K562 (cell line): Measurements from ENCODE around the gene MASP1. TPM values are rescaled to one million over a fixed set of nuclear protein-coding genes. Genes with fewer than 3 reads are reported as not detected.

ENCODE experiments used
- ATAC-seq: fragments of 200-7000 bp; cut with Tn5 transposase; 3 replicates; pipeline ENCODE4 v1.9.1; 2020; ENCODE audit warnings: moderate library complexity
- BruUV-seq: library from RNA; stranded (reverse); fragments of 400-500 nt; replicated peaks from 2 replicates; lab custom pipeline; 2021; lab: Mats Ljungman, UMichigan
- CTCF ChIA-PET: fragments of 300-600 bp; formaldehyde crosslinking; extraction: SDS; loops from one replicate; lab custom pipeline; 2021; ENCODE audit warnings: low intra/inter-chr PET ratio; lab: Yijun Ruan, JAX
- POLR2A ChIA-PET: fragments of 300-600, 350-650 bp; sonication (Branson Sonifier 250); formaldehyde crosslinking; extraction: SDS; loops from one replicate; lab custom pipeline; 2021; ENCODE audit warnings: antibody characterized with exemption, inconsistent platforms; lab: Yijun Ruan, JAX
- DNase-seq, 4 experiments: peaks; one replicate each; pipeline versions ENCODE4 v3.0.0 to v3.0.0-alpha.2; 2011 to 2018; ENCODE audit warnings: low spot score in 3 of 4, mixed read lengths in 3 of 4; ENCODE audit errors: extremely low read depth in 1 of 4
- FAIRE-seq: peaks from 2 replicates; lab custom pipeline; 2011; peaks lifted over from hg19 to GRCh38; lab: Jason Lieb, UNC
- H2AFZ ChIP-seq: 2 replicates; pipeline ENCODE4 v1.6.0; 2011; ENCODE audit warnings: low read depth, low read length, control low read depth, inconsistent platforms
- H3K27ac ChIP-seq: fragments of 200-600 bp; 3 replicates; pipeline ENCODE4 v1.8.0; 2011; ENCODE audit warnings: low read depth, mild to moderate bottlenecking, control low read depth, inconsistent platforms, low read length, moderate library complexity, mixed read lengths; ENCODE audit errors: extremely low read depth
- H3K27me3 ChIP-seq, 2 experiments: fragments of 300-600 bp in 1 of 2; 2 replicates in 1 of 2; 3 replicates in 1 of 2; pipeline versions ENCODE4 v1.6.0 to v1.8.0; 2011; ENCODE audit warnings: inconsistent platforms in 2 of 2, low read length in 2 of 2, mild to moderate bottlenecking in 1 of 2, mixed read lengths in 1 of 2, moderate library complexity in 1 of 2; ENCODE audit not compliant: control insufficient read depth in 2 of 2, insufficient read depth in 2 of 2
- H3K36me3 ChIP-seq: fragments of 300-600 bp; 3 replicates; pipeline ENCODE4 v1.8.0; 2011; ENCODE audit warnings: mild to moderate bottlenecking, low read length, inconsistent platforms; ENCODE audit not compliant: control insufficient read depth, insufficient read depth
- H3K4me1 ChIP-seq, 2 experiments: fragments of 200-600 bp in 1 of 2; replicated peaks in 1 of 2; 2 replicates in 1 of 2; 3 replicates in 1 of 2; pipeline versions ENCODE4 v1.5.1 to v1.8.0; 2011; ENCODE audit warnings: inconsistent platforms in 2 of 2, low read length in 2 of 2, mild to moderate bottlenecking in 1 of 2, mixed read lengths in 1 of 2, moderate library complexity in 1 of 2; ENCODE audit not compliant: control insufficient read depth in 2 of 2, insufficient read depth in 2 of 2
- H3K4me2 ChIP-seq: 2 replicates; pipeline ENCODE4 v1.6.1; 2011; ENCODE audit warnings: low read length, control low read depth, inconsistent platforms, mixed read lengths; ENCODE audit not compliant: insufficient read depth
- H3K4me3 ChIP-seq: fragments of 200-600 bp; sonication (generic), shearing (Covaris generic); 2 replicates; pipeline ENCODE4 v1.5.1; 2016; ENCODE audit warnings: control low read depth, inconsistent platforms
- H3K79me2 ChIP-seq: fragments of 200-600 bp; 3 replicates; pipeline ENCODE4 v1.8.0; 2011; ENCODE audit warnings: low read length, inconsistent platforms; ENCODE audit not compliant: control insufficient read depth, insufficient read depth
- H3K9ac ChIP-seq, 2 experiments: 2 replicates each; pipeline versions ENCODE4 v1.6.0 to v1.6.1; 2011; ENCODE audit warnings: low read depth in 2 of 2, low read length in 2 of 2, control low read depth in 1 of 2, inconsistent platforms in 1 of 2, mild to moderate bottlenecking in 1 of 2, mixed read lengths in 1 of 2; ENCODE audit not compliant: insufficient read depth in 1 of 2
- H3K9me1 ChIP-seq: one replicate; pipeline ENCODE4 v1.6.0; 2011; ENCODE audit warnings: inconsistent platforms, mild to moderate bottlenecking, low read length, moderate library complexity; ENCODE audit not compliant: control insufficient read depth, insufficient read depth
- H3K9me3 ChIP-seq: replicated peaks from 2 replicates; pipeline ENCODE4 v1.5.1; 2011; ENCODE audit warnings: low read depth, low read length, inconsistent platforms; ENCODE audit not compliant: control insufficient read depth, insufficient read depth
- H4K20me1 ChIP-seq: replicated peaks from 2 replicates; pipeline ENCODE4 v1.6.1; 2011; ENCODE audit warnings: low read length, inconsistent platforms, mixed read lengths; ENCODE audit not compliant: control insufficient read depth, insufficient read depth
- PRMT5 ChIP-seq: sonication (generic); formaldehyde crosslinking; IDR thresholded peaks from 2 replicates; pipeline ENCODE4 v1.5.0; 2020; ENCODE audit warnings: missing genetic modification reagents
- WGBS: fragments of 100-300 bp; shearing (Covaris generic); methylation state at CpG from one replicate; pipeline ENCODE4 v1.1.6; 2016; ENCODE audit warnings: low coverage, mixed read lengths; ENCODE audit not compliant: insufficient coverage; ENCODE audit errors: missing lambda C conversion rate; 5-methylcytosine and 5-hydroxymethylcytosine counted together
- in situ Hi-C: fragments of 300-500 bp; cut with MboI; formaldehyde crosslinking; loops from 4 replicates; pipeline ENCODE4 v1.15.0; 2018; ENCODE audit warnings: inconsistent platforms, mixed read lengths
- intact Hi-C: fragments of 100-400 bp; cut with micrococcal nuclease; formaldehyde crosslinking; loops from 2 replicates; pipeline ENCODE4 v1.14.2; 2022
- polyA plus RNA-seq, 8 experiments: library from polyadenylated mRNA; depleted of rRNA in 4 of 8; stranded (reverse) in 5 of 8; unstranded in 3 of 8; fragments of >200 nt; fragmentation: Nextera tagmentation in 2 of 8; fragmentation: Illumina TruSeq in 1 of 8; extraction: Ambion mirVana in 2 of 8; extraction: Trizol in 1 of 8; gene quantifications; 2 replicates each; pipeline versions ENCODE4 v1.2.1 to v1.2.3, GENCODE V29; 2011 to 2014; ENCODE audit warnings: inconsistent platforms in 1 of 8, missing spikeins in 1 of 8
- total RNA-seq, 7 experiments: library from RNA; depleted of rRNA in 6 of 7; stranded (reverse); fragments of >200 nt in 6 of 7; fragmentation: Illumina TruSeq in 2 of 7; extraction: Trizol in 2 of 7; gene quantifications; 2 replicates each; pipeline versions ENCODE4 v1.2.1 to v1.2.3, GENCODE V29; 2011 to 2021; ENCODE audit warnings: low replicate concordance in 1 of 7
- TF ChIP-seq, protein P1 (sequence below): IDR thresholded peaks from 3 replicates; pipeline ENCODE4 v1.6.1; 2011; ENCODE audit warnings: borderline replicate concordance, mild to moderate bottlenecking, moderate library complexity; ENCODE audit not compliant: insufficient read length; ENCODE audit errors: extremely low read depth

Gene MASP1
- total and polyA plus RNA-seq, 9 of the 15 experiments (the other 6 are each of a cell fraction or from before 2014, with no cell fraction given), result 0.03 to 0.24 (median 0.20) TPM; not detected in 3

DNA sequence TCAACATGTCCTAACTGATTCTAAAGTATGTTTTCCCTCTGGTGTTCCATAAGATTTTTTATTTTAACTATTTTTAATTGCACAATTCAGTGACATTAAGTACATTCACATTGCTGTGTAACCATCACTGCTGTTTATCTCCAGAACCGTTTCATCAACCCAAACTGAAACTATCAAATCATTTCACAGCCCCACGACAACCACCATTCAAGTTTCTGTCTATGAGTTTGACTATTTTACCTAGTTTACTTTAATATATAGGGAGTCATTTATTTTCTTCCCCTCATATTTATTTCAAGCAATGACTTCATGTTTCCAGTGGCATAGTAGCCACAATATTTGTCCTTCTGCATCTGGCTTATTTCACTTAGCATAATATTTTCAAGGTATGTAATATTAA lies 85.9 kb downstream of the MASP1 start:
- Histone ChIP-seq H3K4me2 (no peak overlapping the region), H3K4me3 (no peak overlapping the region), H3K9me3 (no peaks in the 10 kb centered on the region; the same call in 1 of the 2 replicates), H3K27me3 (peaks cover 24 to 40% of the 10 kb centered on the region in 2 experiments), H3K4me1 (peaks cover 0 to under 1% of the 10 kb centered on the region in 2 experiments; a peak in 1 of 5 replicates), H3K9me1 (no peaks in the 10 kb centered on the region), H3K36me3 (no peaks in the 10 kb centered on the region), H3K79me2 (no peaks in the 10 kb centered on the region), H4K20me1 (no peaks in the 10 kb centered on the region), H2AFZ (no peak overlapping the region)
- BruUV-seq, result no TSS peak
- intact Hi-C loops, result no loop called here
- ChIA-PET CTCF (no interaction called here), POLR2A (no interaction called here)
- WGBS, result 0% methylated on average over 1 of the region's 2 CpGs
- ATAC-seq, result no peak
- DNase-seq, result no peak
- no peak for FAIRE-seq
- TF ChIP-seq PRMT5 (CRISPR knock-in tag), result no peak
- TF ChIP-seq, protein P1, sequence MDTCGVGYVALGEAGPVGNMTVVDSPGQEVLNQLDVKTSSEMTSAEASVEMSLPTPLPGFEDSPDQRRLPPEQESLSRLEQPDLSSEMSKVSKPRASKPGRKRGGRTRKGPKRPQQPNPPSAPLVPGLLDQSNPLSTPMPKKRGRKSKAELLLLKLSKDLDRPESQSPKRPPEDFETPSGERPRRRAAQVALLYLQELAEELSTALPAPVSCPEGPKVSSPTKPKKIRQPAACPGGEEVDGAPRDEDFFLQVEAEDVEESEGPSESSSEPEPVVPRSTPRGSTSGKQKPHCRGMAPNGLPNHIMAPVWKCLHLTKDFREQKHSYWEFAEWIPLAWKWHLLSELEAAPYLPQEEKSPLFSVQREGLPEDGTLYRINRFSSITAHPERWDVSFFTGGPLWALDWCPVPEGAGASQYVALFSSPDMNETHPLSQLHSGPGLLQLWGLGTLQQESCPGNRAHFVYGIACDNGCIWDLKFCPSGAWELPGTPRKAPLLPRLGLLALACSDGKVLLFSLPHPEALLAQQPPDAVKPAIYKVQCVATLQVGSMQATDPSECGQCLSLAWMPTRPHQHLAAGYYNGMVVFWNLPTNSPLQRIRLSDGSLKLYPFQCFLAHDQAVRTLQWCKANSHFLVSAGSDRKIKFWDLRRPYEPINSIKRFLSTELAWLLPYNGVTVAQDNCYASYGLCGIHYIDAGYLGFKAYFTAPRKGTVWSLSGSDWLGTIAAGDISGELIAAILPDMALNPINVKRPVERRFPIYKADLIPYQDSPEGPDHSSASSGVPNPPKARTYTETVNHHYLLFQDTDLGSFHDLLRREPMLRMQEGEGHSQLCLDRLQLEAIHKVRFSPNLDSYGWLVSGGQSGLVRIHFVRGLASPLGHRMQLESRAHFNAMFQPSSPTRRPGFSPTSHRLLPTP, result no peak
- TF ChIP-seq, all 486 proteins: peak for 0
- H3K9ac ChIP-seq, result no peak overlapping the region
- H3K27ac ChIP-seq, result no peak overlapping the region
- in situ Hi-C loops, result no loop called here
